ENCODE data around the gene ARAP2. TPM values are rescaled to one million over a fixed set of nuclear protein-coding genes. Genes with fewer than 3 reads are reported as not detected.

ARAP2 gene
- total and polyA plus RNA-seq, 2 experiments from 2014 or later: 0.92 to 4.8 TPM

DNA sequence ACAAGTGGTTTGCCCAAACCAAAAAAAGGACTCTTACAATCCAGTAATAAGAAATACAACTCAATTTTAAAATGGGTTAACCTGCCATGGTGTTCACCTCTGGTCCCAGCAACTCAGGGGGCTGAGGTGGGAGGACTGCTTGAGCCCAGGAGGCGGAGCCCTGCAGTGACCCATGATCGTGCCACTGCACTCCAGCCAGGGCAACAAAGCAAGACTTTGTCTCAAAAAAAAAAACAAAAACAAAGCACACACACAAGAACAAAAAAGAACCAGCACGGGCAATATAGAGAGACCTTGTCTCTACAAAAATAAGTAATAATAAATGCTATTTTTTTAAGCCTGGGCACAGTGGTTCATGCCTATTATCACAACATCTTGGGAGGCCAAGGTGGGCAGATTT, 28.7 kb downstream of the ARAP2 start:
- Mint-ChIP-seq H3K36me3 (ENCODE audit: low read depth) (no peaks in the 10 kb centered on the region), H3K27ac (no peak overlapping the region), H3K27me3 (ENCODE audit: insufficient read depth, low read depth, poor library complexity) (no peaks in the 10 kb centered on the region), H3K4me3 (no peak overlapping the region), H3K4me1 (no peaks in the 10 kb centered on the region), H3K9me3 (no peaks in the 10 kb centered on the region)
- Histone ChIP-seq H3K4me1 (ENCODE audit: insufficient read depth) (no peaks in the 10 kb centered on the region), H3K27me3 (ENCODE audit: insufficient read depth) (no peaks in the 10 kb centered on the region), H3K36me3 (ENCODE audit: insufficient read depth) (no peaks in the 10 kb centered on the region), H3K27ac (ENCODE audit: low read depth) (no peak overlapping the region), H3K4me3 (no peak overlapping the region), H4K20me1 (replicated peaks; ENCODE audit: insufficient read depth) (no peaks in the 10 kb centered on the region), H2AFZ (no peak overlapping the region), H3K4me2 (no peak overlapping the region), H3K79me2 (replicated peaks; ENCODE audit: insufficient read depth) (no peaks in the 10 kb centered on the region), H3K9me2 (ENCODE audit: insufficient read depth) (no peaks in the 10 kb centered on the region), H3F3A (replicated peaks; ENCODE audit: low read depth) (no peaks in the 10 kb centered on the region)
- no peak for DNase-seq (ENCODE audit: low spot score)
- ATAC-seq: no peak
- TF ChIP-seq, protein P1, sequence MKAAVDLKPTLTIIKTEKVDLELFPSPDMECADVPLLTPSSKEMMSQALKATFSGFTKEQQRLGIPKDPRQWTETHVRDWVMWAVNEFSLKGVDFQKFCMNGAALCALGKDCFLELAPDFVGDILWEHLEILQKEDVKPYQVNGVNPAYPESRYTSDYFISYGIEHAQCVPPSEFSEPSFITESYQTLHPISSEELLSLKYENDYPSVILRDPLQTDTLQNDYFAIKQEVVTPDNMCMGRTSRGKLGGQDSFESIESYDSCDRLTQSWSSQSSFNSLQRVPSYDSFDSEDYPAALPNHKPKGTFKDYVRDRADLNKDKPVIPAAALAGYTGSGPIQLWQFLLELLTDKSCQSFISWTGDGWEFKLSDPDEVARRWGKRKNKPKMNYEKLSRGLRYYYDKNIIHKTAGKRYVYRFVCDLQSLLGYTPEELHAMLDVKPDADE (IDR thresholded peaks at IDR 0.05): no peak
- no peak for TF ChIP-seq JUNB (IDR thresholded peaks at IDR 0.05; ENCODE audit: unreplicated experiment)
- TF ChIP-seq CREB1 (CRISPR knock-in tag; IDR thresholded peaks at IDR 0.05; ENCODE audit: low read depth): no peak
- TF ChIP-seq, protein P2, sequence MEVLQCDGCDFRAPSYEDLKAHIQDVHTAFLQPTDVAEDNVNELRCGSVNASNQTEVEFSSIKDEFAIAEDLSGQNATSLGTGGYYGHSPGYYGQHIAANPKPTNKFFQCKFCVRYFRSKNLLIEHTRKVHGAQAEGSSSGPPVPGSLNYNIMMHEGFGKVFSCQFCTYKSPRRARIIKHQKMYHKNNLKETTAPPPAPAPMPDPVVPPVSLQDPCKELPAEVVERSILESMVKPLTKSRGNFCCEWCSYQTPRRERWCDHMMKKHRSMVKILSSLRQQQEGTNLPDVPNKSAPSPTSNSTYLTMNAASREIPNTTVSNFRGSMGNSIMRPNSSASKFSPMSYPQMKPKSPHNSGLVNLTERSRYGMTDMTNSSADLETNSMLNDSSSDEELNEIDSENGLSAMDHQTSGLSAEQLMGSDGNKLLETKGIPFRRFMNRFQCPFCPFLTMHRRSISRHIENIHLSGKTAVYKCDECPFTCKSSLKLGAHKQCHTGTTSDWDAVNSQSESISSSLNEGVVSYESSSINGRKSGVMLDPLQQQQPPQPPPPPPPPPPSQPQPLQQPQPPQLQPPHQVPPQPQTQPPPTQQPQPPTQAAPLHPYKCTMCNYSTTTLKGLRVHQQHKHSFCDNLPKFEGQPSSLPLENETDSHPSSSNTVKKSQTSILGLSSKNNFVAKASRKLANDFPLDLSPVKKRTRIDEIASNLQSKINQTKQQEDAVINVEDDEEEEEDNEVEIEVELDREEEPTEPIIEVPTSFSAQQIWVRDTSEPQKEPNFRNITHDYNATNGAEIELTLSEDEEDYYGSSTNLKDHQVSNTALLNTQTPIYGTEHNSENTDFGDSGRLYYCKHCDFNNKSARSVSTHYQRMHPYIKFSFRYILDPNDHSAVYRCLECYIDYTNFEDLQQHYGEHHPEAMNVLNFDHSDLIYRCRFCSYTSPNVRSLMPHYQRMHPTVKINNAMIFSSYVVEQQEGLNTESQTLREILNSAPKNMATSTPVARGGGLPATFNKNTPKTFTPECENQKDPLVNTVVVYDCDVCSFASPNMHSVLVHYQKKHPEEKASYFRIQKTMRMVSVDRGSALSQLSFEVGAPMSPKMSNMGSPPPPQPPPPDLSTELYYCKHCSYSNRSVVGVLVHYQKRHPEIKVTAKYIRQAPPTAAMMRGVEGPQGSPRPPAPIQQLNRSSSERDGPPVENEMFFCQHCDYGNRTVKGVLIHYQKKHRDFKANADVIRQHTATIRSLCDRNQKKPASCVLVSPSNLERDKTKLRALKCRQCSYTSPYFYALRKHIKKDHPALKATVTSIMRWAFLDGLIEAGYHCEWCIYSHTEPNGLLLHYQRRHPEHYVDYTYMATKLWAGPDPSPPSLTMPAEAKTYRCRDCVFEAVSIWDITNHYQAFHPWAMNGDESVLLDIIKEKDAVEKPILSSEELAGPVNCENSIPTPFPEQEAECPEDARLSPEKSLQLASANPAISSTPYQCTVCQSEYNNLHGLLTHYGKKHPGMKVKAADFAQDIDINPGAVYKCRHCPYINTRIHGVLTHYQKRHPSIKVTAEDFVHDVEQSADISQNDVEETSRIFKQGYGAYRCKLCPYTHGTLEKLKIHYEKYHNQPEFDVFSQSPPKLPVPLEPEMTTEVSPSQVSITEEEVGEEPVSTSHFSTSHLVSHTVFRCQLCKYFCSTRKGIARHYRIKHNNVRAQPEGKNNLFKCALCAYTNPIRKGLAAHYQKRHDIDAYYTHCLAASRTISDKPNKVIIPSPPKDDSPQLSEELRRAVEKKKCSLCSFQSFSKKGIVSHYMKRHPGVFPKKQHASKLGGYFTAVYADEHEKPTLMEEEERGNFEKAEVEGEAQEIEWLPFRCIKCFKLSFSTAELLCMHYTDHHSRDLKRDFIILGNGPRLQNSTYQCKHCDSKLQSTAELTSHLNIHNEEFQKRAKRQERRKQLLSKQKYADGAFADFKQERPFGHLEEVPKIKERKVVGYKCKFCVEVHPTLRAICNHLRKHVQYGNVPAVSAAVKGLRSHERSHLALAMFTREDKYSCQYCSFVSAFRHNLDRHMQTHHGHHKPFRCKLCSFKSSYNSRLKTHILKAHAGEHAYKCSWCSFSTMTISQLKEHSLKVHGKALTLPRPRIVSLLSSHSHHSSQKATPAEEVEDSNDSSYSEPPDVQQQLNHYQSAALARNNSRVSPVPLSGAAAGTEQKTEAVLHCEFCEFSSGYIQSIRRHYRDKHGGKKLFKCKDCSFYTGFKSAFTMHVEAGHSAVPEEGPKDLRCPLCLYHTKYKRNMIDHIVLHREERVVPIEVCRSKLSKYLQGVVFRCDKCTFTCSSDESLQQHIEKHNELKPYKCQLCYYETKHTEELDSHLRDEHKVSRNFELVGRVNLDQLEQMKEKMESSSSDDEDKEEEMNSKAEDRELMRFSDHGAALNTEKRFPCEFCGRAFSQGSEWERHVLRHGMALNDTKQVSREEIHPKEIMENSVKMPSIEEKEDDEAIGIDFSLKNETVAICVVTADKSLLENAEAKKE (CRISPR knock-in tag; IDR thresholded peaks at IDR 0.05): no peak
- no peak for TF ChIP-seq ZNF331 (CRISPR knock-in tag; IDR thresholded peaks at IDR 0.05; ENCODE audit: low read depth)

All from GM23338 (cell line).